Uterus (tissue), 2 donors: Measurements from ENCODE around the gene HES7.

Experiments
- POLR2A ChIP-seq, 2 donors: fragments of 450-650 bp; IDR thresholded peaks; one replicate each; pipeline ENCODE4 v1.6.1; 2016; ENCODE audit warnings: antibody characterized with exemption in 2 of 2, mild to moderate bottlenecking in 1 of 2, moderate library complexity in 1 of 2
- TF ChIP-seq, protein P1 (sequence below), 4 experiments: fragments of 200-600 bp in 2 of 4; fragments of 450-650 bp in 2 of 4; sonication (generic) in 2 of 4; IDR thresholded peaks; one replicate each; pipeline ENCODE4 v1.5.1; 2016 to 2019; ENCODE audit warnings: antibody characterized with exemption in 4 of 4, mild to moderate bottlenecking in 2 of 4, moderate library complexity in 1 of 4

DNA sequence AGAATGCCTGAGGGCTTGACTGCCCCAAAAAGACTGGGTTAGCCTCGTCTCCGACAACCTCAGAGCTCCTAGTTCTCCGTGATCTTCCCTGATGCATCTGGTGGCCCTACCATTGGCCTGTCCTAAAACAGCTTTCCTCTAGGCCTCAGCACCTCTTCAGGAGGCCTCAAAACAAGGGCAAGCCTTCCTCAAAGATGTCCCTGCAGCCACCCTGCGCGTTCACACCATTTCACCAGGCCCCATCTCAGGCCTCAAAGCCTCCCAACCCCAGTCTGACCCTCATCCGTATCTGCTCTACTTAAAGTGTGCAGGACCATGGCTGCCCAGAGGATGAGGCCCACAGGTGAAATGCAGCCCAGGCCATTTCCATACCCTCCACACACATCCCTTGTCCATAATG lies 13.0 kb downstream of the HES7 start:
- TF ChIP-seq, protein P1, sequence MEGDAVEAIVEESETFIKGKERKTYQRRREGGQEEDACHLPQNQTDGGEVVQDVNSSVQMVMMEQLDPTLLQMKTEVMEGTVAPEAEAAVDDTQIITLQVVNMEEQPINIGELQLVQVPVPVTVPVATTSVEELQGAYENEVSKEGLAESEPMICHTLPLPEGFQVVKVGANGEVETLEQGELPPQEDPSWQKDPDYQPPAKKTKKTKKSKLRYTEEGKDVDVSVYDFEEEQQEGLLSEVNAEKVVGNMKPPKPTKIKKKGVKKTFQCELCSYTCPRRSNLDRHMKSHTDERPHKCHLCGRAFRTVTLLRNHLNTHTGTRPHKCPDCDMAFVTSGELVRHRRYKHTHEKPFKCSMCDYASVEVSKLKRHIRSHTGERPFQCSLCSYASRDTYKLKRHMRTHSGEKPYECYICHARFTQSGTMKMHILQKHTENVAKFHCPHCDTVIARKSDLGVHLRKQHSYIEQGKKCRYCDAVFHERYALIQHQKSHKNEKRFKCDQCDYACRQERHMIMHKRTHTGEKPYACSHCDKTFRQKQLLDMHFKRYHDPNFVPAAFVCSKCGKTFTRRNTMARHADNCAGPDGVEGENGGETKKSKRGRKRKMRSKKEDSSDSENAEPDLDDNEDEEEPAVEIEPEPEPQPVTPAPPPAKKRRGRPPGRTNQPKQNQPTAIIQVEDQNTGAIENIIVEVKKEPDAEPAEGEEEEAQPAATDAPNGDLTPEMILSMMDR (IDR thresholded peaks at IDR 0.05), result no peak
- TF ChIP-seq POLR2A (IDR thresholded peaks at IDR 0.05), result no peak
